Transverse colon (tissue), 3 donors: ENCODE measurements around the gene ROPN1L.

Source experiments
- CTCF ChIP-seq, 5 experiments: fragments of 200-600 bp in 3 of 5; fragments of 450-650 bp in 2 of 5; sonication (generic) in 3 of 5; IDR thresholded peaks; 1 replicate in 2 of 5; 2 replicates in 3 of 5; pipeline ENCODE4 v1.5.1; 2016 to 2017; ENCODE audit warnings: antibody characterized with exemption in 5 of 5, inconsistent platforms in 3 of 5, mild to moderate bottlenecking in 2 of 5, moderate library complexity in 1 of 5
- EP300 ChIP-seq: sonication (generic); formaldehyde crosslinking; IDR thresholded peaks from one replicate; pipeline ENCODE4 v1.6.1; 2017; ENCODE audit warnings: antibody characterized with exemption, low read depth
- POLR2A ChIP-seq: fragments of 450-650 bp; IDR thresholded peaks from one replicate; pipeline ENCODE4 v1.6.1; 2016; ENCODE audit warnings: antibody characterized with exemption, mild to moderate bottlenecking, moderate library complexity

GRCh38 chr5:10481241-10481935 is 39.7 kb downstream of the ROPN1L start:
- TF ChIP-seq CTCF (IDR thresholded peaks at IDR 0.05), result no peak
- no peak for TF ChIP-seq EP300
- TF ChIP-seq POLR2A, result no peak
